Medulla oblongata (tissue), 1 donor: ENCODE data around the gene CCR5AS.

Experiments
- DNase-seq: peaks from one replicate; pipeline ENCODE4 v3.0.0-alpha.2; 2015; ENCODE audit errors: extremely low spot score

CCR5AS gene

DNA sequence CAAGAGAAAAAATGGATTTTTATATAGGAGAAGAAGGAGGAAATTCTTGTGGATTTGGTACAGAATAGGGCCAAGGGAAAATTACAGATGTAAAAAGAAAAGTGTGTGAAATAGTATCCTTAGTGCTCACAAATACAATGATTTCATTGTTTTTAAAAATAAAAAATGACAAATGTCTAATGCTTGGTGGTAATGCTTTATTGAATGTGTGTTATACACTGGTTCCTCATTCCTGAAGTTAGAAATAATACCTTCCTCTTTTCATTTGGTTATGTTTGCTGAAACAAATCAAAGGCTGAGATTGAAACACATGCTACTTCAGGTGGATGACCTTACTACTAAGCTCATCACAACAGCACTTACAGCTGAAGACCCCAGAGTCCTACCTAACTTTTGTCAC, 90.7 kb downstream of the CCR5AS start:
- no peak for DNase-seq

DNA sequence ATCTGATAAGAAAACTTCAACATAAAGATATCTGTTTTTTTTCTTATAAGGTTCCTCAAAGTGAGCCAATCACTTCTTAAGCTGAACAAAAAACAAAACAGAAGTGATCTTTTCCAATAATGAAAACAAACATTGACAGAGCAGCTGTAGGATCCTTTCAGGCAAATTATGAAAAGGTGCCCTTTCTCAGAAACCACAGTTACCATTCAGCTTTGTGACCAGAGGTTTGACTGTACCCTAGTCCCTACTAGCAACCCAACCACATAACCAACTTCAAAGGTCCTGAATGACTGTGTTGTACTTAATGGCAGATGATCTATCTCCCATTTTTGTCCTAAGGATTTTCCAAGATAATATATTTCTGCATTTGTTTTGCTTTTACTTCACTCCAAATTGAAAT, 92.3 kb downstream of the CCR5AS start:
- no peak for DNase-seq
